ENCODE measurements around the gene KRTAP15-1.

The KRTAP15-1 gene, protein sequence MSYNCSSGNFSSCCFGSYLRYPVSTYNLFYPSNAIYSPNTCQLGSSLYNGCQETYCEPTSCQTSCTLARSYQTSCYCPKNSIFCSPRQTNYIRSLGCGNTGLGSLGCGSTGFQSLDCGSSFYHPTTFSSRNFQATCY

DNA sequence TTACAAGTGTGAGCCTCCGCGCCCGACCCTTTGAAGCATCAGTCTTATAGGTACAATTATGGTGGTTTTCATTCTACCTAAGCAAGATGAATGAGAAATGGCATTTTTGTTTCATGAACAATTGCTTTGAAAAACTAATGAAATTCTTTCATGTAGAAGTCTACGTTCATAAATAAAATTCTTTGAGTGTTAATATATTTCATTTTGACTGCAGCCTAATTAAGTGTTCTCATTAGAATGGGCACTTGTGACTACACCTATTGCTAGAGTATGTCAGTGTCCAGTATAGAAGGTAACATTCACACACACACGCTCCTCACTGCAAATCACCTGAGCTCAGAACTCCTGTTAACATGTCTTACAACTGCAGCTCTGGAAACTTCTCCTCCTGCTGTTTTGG is at the start of gene KRTAP15-1:
KRTAP15-1 (plus strand) TSS at position 301 of the 400 bp plus-strand sequence; CDS start at position 354, 53 bp downstream.
- DNase-seq: no peak

DNA sequence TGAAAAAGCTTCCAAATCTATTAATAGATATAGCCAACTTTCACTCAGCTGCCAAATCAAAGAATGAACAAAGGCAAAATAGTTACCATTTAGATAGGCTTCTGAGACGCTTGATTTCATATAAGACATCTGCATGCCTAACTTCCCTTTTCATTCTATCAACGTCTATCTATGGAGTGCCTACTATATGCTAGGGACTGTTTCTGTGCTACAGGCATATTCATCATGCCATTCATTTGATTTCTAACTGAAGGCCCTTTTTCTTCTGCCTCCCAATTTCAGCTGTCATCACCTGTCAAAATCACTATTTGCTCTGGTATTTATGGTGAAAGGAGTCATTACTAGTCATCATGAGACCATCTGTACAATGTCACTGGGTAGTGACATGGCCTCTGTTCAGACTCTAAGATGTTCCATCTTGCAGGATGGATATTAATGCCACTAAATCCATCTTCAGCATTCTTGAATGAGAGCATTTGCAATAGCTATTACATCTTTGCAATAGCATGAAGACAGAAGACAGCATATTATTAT is 48.5 kb upstream of the KRTAP15-1 start:
- DNase-seq: no peak

DNA sequence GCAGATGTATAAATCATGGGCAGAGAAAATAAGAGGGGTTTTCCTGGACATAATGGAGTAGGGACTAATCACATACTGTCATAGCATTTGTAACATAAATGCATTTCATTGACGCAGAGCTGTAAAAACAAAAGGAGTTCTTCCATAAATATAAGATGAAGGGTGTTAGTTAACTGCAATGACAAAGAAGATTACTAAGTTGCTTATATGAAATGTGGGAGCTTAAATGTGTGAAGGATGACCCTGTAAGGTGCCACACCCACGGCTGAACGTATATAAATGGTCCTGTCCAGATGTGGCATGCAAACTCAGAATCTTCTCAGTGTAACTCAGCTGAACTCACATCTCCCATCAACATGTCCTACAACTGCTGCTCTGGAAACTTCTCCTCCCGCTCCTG is 44.3 kb upstream of the KRTAP15-1 start, which contains the start of gene KRTAP13-1:
KRTAP13-1 (plus strand) TSS at position 301 of the 400 bp plus-strand sequence; CDS start at position 357, 56 bp downstream.
- no peak for DNase-seq

DNA sequence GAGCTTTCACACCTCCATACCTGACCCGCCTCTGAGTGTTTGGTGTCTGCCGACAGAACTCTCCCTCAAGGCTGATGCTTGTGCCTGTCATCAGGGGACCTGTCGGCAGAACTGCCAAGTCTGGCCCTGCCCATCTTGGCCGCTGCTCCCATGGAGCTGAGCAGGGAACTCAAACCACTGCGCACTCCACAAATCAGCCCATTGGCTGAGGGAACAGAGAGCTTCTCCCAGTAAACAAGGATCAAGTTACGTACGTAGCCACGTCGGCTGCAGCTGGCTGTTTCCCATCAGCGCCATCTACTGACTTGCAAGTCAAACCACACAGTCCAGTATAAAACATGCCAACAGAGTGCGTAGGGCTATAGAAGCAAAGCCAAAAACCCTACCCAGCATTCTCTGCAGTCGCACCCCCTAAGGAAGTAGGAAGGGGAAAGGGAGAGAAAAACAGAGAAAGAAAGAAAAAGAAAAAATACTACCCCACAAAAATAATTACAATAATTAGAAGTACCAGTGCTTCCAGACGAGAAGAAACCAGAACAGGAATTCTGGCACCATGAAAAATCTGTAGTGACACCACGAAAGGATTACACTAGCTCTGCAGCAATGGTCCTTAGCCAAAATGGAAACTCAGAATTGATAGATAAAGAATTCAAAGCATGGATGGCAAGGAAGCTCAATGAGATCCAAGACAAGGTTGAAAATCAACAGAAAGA is 31.1 kb upstream of the KRTAP15-1 start:
- DNase-seq: no peak

DNA sequence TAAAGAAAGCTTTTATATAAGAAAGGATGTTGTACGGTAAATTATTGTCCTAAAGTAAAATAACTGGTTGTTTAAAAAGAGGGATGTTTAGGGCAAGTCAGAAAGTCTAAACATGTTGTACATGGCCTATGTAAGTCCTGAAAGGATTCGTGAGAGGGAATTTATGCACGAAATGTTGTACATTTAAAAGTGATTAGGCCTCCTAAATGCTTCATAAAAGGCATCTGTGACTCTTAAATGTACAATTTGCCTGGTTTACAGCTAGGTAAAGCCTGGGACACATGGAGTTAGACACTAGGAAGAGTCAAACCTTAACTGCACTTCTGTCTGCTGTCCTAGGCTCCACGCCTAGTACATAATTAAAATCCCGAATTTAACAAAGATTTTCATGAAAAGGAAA is 24.1 kb upstream of the KRTAP15-1 start:
- no peak for DNase-seq

DNA sequence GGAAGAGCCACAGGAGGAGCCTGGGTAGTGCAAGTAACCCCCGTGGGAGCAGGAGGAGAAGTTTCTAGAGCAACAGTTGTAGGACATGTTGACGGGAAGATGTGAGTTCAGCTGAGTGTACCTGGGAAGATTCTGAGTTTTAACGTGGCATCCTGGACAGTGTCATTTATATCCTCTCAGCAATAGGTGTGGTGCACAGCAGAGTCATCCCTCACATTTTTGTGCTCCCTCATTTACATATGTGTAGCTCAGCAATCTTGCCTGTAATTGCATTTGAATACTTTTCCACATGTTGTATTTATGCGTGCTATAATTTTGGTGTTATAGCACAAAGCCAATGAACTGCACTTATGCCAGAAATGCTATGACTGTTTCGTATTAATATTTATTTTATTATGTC is 14.2 kb upstream of the KRTAP15-1 start, which contains the start of gene KRTAP13-3:
KRTAP13-3 (minus strand) TSS at position 101 of the 400 bp plus-strand sequence; CDS start at position 87, 14 bp downstream.
- DNase-seq: no peak

DNA sequence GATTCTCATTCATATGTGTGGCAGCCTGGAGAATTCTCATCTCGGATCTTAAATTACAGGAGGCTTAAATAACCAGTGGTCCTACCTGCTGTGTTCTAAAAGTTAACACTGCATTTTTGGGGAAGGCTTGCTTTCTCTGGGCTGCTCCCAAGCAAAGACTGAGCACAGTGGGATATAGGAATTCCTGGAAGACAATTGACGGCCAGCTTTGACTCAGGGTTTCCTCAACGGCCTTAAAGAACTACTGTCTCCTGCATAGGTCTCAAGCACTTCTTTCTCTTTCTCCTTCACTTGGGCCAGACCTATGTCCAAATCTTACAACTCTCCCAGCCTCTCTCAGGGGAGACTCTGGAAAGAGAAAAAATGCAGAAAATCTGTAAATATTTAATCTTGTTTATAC is 13.3 kb upstream of the KRTAP15-1 start:
- DNase-seq: no peak

DNA sequence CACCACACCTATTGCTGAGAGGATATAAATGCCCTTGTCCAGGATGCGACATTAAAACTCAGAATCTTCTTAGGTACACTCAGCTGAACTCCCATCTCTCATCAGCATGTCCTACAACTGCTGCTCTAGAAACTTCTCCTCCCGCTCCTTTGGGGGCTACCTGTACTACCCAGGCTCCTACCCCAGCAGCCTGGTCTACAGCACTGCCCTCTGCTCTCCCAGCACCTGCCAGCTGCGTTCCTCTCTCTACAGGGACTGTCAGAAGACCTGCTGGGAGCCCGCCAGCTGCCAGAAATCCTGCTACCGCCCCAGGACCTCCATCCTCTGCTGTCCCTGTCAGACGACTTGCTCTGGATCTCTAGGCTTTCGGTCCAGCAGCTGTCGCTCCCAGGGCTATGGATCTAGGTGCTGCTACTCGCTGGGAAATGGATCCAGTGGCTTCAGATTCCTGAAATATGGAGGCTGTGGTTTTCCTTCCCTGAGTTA is 9.9 kb upstream of the KRTAP15-1 start, which contains the start of gene KRTAP13-4:
KRTAP13-4 (plus strand) TSS at position 51 of the 486 bp plus-strand sequence; CDS start at position 107, 56 bp downstream.
- DNase-seq: no peak

DNA sequence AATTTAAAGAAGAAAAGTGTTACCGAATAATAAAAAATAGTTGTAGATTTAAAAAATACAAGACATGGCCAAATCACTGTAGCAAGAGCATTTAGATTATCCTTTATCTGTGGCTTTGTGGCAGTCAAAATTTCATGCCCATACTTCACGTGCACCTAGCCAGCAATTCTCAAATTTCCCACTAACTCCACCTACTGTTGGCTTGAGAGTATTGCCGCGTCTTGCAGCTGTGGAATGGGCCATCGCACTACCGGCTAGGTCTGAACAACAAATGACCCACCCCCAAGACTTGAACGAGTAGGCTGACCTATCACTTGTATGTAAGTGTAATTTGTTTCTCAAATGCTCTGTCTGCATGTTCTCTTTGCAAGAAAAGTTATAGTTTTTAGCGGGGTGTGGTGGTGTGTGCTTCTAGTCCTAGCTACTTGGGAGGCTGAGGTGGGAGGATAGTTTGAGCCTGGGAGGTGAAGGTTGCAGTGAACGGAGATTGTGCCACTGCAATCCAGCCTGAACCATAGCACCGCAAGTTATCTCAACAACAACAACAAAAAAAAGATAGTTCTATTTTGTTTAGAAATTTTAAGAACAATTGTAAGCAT is 5.9 kb upstream of the KRTAP15-1 start:
- peak; percentile 2 for DNase-seq

DNA sequence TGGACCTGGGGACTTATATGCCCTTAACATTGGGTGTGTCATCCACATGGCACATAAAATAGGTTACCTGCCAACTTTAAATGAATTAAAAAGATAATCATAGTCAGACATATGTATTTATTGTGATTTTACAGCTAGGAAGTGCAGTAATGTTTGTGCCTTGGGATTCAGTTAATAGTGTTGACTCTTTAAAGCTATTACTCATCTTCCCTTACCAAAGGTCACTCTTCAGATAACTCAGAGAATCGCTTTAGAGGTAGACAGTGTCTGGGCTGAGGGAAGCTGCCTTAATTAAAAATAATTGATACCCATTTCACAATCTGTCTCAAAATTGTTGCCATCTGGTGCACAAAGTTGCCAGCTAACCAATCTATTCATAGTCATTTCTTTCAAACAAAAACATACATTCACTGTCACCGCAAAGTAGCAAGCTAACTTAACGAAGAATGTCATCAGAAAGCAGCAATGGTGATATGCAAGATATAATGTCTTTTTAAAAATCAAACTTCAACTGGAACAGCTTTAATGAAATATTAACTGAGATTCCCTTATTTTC is 3.0 kb upstream of the KRTAP15-1 start:
- no peak for DNase-seq

DNA sequence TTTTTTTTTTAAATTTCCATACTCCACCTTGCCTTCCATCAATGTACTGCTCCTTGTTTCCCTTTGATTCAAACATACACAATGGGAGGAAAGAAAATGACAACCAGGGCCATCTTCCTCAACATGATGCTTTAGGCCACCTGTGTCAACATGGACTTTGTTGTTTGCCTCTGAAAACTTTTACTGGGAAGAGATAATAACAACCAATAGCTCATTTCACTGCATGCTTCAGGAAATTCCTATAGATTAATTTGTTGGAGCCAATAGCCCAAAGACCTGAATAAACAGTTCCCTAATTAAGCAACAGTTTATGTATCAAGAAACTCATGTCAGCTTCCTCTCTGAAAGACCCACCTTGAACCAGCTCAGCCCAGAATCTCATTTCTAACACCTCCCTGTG is 3.2 kb downstream of the KRTAP15-1 start:
- DNase-seq: no peak

DNA sequence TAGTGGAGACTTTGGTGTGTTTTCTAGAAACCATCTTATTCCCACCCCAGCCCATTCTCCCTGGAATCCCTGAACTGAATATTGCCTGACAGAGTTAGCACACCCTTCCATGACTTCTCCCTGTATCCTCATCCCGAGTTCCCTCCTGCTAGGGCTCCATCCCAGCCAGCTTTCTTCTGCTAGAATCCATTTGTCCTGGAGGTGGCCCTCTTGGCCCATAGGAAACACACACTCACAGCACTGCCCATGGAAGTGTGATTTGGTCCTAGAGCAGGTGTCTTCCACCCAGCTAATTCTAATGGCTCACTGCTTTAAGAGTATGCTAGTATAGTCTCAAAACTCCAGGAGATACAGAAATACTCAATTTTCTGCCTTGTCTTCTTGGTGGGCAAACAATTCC is 4.1 kb downstream of the KRTAP15-1 start:
- DNase-seq: no peak

DNA sequence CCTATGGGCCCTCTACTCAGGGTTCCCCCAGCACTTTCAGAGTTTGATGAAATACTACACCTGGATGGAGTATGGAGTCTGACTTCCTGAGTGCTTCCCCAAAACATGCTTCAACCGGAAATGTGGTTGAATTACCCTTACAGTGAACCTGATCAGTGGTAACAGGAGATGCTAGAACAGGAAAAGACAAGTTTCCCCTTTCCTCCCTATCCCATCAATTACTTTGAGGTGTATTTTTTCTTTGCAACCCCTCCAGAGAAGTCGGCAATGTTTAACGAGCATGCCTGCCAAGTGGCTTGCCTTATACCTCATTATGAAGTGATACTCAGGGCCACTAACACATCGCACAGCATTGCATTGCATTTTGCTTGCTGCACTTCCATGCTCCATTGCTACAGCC is 7.0 kb downstream of the KRTAP15-1 start:
- DNase-seq: no peak

DNA sequence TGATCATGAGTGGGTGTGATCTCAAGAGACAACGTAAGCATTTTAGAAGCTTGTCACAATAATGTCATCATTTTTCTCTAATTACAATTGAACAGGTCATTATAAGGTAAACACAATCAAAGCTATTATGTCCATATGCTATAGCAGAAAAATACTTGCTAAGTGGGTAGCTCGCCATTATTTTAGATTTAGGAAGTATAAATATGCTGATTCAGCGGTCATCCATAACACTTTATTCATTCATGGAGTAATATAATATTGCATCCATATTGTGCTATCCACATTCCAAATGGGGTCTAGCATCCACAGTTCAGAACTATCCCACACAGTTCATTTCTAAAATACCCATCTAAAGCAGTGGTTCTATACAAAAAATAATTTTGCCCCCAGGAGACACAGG is 8.4 kb downstream of the KRTAP15-1 start:
- DNase-seq: no peak

DNA sequence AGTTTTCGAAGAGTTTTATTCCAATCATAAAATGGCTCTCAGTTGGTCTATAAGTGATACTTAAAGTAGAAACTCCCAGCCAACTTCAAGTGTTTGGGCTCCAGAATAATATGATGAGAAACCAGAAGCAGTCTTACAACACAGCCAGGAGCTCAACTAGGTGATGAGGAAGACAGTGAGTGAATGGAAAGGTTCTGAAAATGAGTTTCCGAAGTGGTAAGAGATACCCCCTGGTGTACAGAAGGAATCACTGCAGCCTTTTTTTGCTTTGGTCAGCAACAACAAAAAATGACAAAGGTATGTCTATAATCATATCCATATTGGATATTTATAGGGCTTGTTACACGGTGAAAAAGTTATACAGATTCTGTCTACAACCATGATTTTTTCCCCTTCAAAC is 23.6 kb downstream of the KRTAP15-1 start:
- DNase-seq: no peak

DNA sequence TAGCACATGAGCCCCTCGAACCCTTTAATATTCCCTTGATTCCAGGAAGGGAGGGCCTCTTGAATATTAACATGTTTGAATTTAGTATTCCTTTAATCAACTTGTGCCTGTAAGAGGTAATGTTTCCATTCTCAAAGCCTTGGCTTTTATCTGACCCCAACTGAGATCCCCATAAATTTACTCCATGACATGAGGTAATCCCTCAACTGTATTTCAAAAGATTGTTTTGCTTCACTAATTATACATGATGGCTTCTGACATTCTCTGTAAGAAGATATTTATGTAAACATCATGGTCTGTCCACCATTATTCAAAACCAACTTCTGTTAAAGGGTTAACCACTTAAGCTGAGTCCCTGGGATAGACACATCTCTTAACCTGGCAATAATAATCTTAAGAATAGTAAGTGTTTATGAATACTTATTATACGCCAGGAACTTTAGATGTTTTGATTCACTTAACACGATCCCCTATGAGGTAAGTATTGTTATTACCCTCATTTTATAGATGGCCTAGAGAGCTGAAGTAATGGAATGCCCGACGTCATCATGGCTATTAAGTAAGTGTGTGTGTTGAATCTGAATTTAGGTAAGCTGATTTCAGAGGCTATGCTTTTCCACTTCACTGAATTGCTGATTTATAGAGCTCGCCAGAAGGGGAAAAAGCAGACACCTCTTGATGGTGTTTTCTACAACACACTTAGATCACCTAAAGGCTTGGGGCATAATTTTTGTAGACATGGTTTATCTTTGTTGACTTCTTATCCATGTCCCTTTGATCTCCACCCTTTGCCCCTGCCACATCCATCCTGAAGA is 29.0 kb downstream of the KRTAP15-1 start:
- DNase-seq: no peak

DNA sequence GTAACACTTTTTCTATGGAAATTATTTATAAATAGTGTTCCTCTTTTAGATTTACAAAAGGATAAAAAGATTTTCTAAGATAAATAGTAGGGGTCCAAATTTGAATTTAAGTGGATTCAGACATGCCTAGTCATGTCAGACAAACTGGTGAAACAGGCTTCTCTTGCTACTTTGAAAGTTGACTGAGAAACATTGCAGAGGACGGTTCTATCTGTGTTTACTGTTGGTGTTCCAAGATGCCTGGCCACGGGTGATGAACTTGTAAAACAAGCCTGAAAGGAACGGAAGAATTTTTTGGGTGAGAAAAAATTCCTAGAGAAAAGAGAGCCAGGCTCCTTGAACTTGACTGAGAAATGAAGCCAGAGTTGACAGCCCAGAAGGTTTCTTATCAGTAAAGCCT is 37.9 kb downstream of the KRTAP15-1 start:
- no peak for DNase-seq

DNA sequence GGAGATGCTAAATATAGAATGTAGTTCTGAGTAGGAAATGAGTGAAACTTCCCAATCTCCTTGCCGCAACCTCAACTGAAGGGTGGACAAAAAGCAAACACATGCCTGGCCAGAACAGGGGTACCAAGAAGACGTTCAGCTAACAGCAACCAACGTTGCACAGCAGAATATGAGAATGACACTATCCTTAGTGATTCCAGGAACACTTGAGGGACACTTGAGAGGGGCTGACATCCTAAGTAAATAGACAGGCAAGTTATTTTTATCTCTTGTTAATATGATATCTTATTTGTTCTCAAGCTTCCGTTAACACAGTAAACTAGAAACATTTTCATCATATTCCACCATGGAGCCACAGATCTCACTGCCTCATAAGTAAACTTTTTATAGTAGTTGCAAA is 39.2 kb downstream of the KRTAP15-1 start:
- DNase-seq: no peak

DNA sequence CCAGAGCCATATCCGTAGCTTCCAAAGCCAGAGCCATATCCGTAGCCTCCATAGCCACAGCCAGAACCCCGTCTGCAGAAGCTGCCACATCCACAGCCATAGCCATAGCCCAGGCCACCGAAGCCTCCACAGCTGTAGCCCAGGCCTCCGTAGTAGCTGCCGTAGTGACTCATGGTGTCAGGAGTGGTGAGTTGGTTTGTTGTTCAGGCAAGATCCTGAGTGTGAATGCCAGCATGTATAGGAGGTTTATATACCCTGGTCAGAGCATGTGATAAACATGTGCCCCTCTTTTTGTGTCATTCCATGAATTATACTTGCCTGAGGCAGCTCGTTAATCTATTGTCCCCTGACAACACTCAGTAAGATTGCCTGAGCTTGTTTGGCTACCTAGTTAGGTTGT is 40.1 kb downstream of the KRTAP15-1 start, which contains the start of gene KRTAP19-1:
KRTAP19-1 (minus strand) TSS at position 223 of the 400 bp plus-strand sequence; CDS start at position 173, 50 bp downstream.
- no peak for DNase-seq

DNA sequence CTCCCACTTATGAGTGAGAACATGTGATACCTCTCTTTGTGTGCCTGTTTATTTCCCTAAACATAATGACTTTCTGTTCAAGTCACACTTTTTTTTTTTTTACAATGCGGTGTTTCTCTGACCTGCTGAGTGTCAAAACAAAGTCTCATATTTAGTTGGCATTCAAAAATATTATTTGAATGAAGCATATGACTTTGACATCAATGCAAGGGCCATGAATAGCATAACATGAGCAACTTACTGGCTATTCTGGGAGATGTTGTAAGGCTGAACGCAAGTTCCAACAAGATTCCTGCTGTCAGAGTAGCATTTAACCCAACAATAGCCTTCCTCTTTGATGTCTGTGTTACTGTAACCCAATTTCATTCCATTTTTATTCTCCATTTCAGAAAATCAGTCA is 42.1 kb downstream of the KRTAP15-1 start:
- DNase-seq: no peak

DNA sequence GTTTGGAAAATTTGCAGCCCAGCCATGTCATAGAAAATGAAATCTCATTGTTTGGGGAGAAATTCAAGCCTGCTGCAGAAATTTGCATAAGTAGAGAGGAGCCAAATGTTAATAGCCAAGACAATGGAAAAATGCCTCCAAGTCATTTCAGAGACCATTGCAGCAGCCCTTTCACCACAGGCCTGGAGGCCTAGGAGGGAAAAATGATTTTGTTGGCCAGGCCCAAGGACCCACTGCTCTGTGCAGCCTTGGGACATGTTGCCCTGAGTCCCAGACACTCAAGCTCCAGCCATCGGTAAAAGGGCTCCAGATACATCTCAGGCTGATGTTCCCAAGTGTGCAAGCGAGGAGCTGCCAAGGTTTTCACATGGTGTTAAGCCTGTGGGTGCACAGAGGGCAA is 46.1 kb downstream of the KRTAP15-1 start:
- no peak for DNase-seq

DNA sequence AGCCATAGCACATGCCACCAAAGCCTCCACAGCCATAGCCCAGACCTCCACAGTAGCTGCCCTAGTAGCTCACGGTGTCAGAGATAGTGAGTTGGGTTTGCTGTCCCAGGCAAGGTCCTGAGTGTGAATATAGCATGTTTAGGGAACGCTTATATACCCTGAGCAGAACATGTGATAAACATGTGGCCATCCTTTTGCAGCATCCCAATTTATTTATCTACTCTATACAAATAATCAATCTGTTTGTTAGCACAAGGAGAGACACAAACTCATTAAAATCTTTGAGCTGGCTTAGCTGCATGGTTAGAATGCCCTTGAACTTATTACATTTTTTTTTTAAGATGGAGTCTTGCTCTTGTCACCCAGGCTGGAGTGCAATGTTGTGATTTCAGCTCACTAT is 47.3 kb downstream of the KRTAP15-1 start, which contains the start of gene KRTAP19-2:
KRTAP19-2 (minus strand) TSS at position 101 of the 400 bp plus-strand sequence; CDS start at position 13, 88 bp downstream.
- no peak for DNase-seq
